A673 (cell line): ENCODE measurements around the gene GPC1. TPM values are rescaled to one million over a fixed set of nuclear protein-coding genes. Genes with fewer than 3 reads are reported as not detected.

Source experiments
- BruUV-seq: library from RNA; stranded (reverse); fragments of 400-500 nt; replicated peaks from 2 replicates; lab custom pipeline; 2021; lab: Mats Ljungman, UMichigan
- CTCF ChIA-PET: fragments of 300-600 bp; sonication (Branson Sonifier 250); formaldehyde crosslinking; loops from one replicate; lab custom pipeline; 2022; ENCODE audit warnings: antibody characterized with exemption; lab: Charles Lee
- POLR2A ChIA-PET: fragments of 300-600 bp; sonication (Branson Sonifier 250); formaldehyde crosslinking; loops from one replicate; lab custom pipeline; 2022; ENCODE audit warnings: antibody characterized with exemption; ENCODE audit not compliant: low non-redundant PET; lab: Charles Lee
- DNase-seq: peaks from one replicate; pipeline ENCODE4 v3.0.0-alpha.2; 2015; ENCODE audit warnings: low spot score
- H3K27ac ChIP-seq: fragments of 200-600 bp; sonication (generic); 2 replicates; pipeline ENCODE4 v1.5.1; 2016; ENCODE audit warnings: mixed run types, low read depth, mild to moderate bottlenecking, mixed read lengths, antibody characterized with exemption, low read length; ENCODE audit not compliant: poor library complexity, severe bottlenecking
- H3K27me3 ChIP-seq: fragments of 200-600 bp; sonication (generic); replicated peaks from 2 replicates; pipeline ENCODE4 v1.6.1; 2017; ENCODE audit warnings: mixed run types, low read depth, mild to moderate bottlenecking, mixed read lengths, antibody characterized with exemption, low read length; ENCODE audit not compliant: insufficient read depth, poor library complexity
- H3K36me3 ChIP-seq: fragments of 200-600 bp; sonication (generic); 2 replicates; pipeline ENCODE4 v1.6.1; 2016; ENCODE audit warnings: mixed run types, mild to moderate bottlenecking, mixed read lengths, antibody characterized with exemption, low read length; ENCODE audit not compliant: insufficient read depth, poor library complexity, severe bottlenecking
- H3K4me1 ChIP-seq: fragments of 200-600 bp; sonication (generic); 2 replicates; pipeline ENCODE4 v1.6.1; 2017; ENCODE audit warnings: mixed run types, mild to moderate bottlenecking, mixed read lengths, antibody characterized with exemption, low read length; ENCODE audit not compliant: insufficient read depth, poor library complexity, severe bottlenecking
- H3K4me3 ChIP-seq: fragments of 200-600 bp; sonication (generic); 2 replicates; pipeline ENCODE4 v1.5.1; 2016; ENCODE audit warnings: low read depth, mixed run types, mild to moderate bottlenecking, mixed read lengths, low read length; ENCODE audit not compliant: poor library complexity, severe bottlenecking
- H3K9me3 ChIP-seq: fragments of 200-600 bp; sonication (generic); 2 replicates; pipeline ENCODE4 v1.6.1; 2016; ENCODE audit warnings: mixed run types, low read depth, mild to moderate bottlenecking, mixed read lengths, antibody characterized with exemption, low read length; ENCODE audit not compliant: poor library complexity, severe bottlenecking
- CTCF ChIP-seq: fragments of 300-800, 200-600 bp; sonication (generic); conservative IDR thresholded peaks from 2 replicates; pipeline ENCODE4 v1.5.1; 2017; ENCODE audit warnings: low read depth, mild to moderate bottlenecking, antibody characterized with exemption, low read length, moderate library complexity, mixed read lengths
- EZH2 ChIP-seq: fragments of 200-600 bp; sonication (generic); IDR thresholded peaks from 2 replicates; pipeline ENCODE4 v1.6.1; 2017; ENCODE audit warnings: borderline replicate concordance, low read depth, mild to moderate bottlenecking, mixed read lengths, antibody characterized with exemption, low read length; ENCODE audit not compliant: poor library complexity, severe bottlenecking
- intact Hi-C: fragments of 100-400 bp; cut with micrococcal nuclease; formaldehyde crosslinking; loops from one replicate; pipeline ENCODE4 v1.10.0; 2022; ENCODE audit not compliant: unreplicated experiment
- total RNA-seq: library from RNA; stranded (reverse); gene quantifications from 2 replicates; pipeline ENCODE4 v1.2.3, GENCODE V29; 2021

GPC1 gene
- total RNA-seq, 1 experiment from 2014 or later: 21.2 TPM

GRCh38 chr2:240410808-240411207 is 24.7 kb upstream of the GPC1 start:
- BruUV-seq: no TSS peak
- Histone ChIP-seq H3K36me3 (no peaks in the 10 kb centered on the region), H3K27me3 (no peaks in the 10 kb centered on the region), H3K27ac (no peak overlapping the region), H3K4me1 (no peaks in the 10 kb centered on the region), H3K9me3 (no peaks in the 10 kb centered on the region), H3K4me3 (no peak overlapping the region)
- DNase-seq: no peak
- ChIA-PET CTCF (interaction anchor here (0.5 kb wide), 1 partner anchor 1762 kb away, joined by 3 read pairs; no protein-coding TSS in a partner anchor), POLR2A (no interaction called here)
- intact Hi-C loops: no loop called here
- TF ChIP-seq CTCF: no peak
- no peak for TF ChIP-seq EZH2

GRCh38 chr2:240411261-240412160 is 24.0 kb upstream of the GPC1 start:
- intact Hi-C loops: no loop called here
- Histone ChIP-seq H3K27ac (no peak overlapping the region), H3K9me3 (no peaks in the 10 kb centered on the region), H3K4me3 (no peak overlapping the region), H3K4me1 (no peaks in the 10 kb centered on the region), H3K27me3 (no peaks in the 10 kb centered on the region), H3K36me3 (no peaks in the 10 kb centered on the region)
- no peak for DNase-seq
- TF ChIP-seq CTCF: no peak
- no peak for TF ChIP-seq EZH2
- ChIA-PET CTCF (interaction anchor here (0.5 kb wide), 1 partner anchor 1763 kb away, joined by 3 read pairs; no protein-coding TSS in a partner anchor), POLR2A (no interaction called here)
- BruUV-seq: no TSS peak

GRCh38 chr2:240412211-240412861 is 23.1 kb upstream of the GPC1 start:
- H3K27me3 ChIP-seq: no peaks in the 10 kb centered on the region
- H3K36me3 ChIP-seq: no peaks in the 10 kb centered on the region
- TF ChIP-seq EZH2 (no peak), CTCF (no peak)
- no TSS peak for BruUV-seq
- no peaks in the 10 kb centered on the region for H3K4me1 ChIP-seq
- ChIA-PET CTCF (no interaction called here), POLR2A (no interaction called here)
- DNase-seq: peak; percentile 15
- no peak overlapping the region for H3K27ac ChIP-seq
- H3K9me3 ChIP-seq: no peaks in the 10 kb centered on the region
- no peak overlapping the region for H3K4me3 ChIP-seq
- intact Hi-C loops: no loop called here
